NOMO-1 (cell line): ENCODE data around the gene BBS12.

Source experiments
- DNase-seq, 2 experiments: peaks; one replicate each; lab custom pipeline; 2025; ENCODE audit not compliant: unreplicated experiment in 2 of 2; lab: John Stamatoyannopoulos, UW

Gene BBS12

GRCh38 chr4:122787940-122788339 is 55.4 kb downstream of the BBS12 start:
- DNase-seq = no peak

GRCh38 chr4:122788935-122789334 is 56.4 kb downstream of the BBS12 start:
- DNase-seq = no peak

GRCh38 chr4:122793811-122794210 is 61.3 kb downstream of the BBS12 start:
- DNase-seq = no peak
